Renal cortex interstitium (tissue), 11 donors: ENCODE results near the gene FKBP8. TPM values are rescaled to one million over a fixed set of nuclear protein-coding genes. Genes with fewer than 3 reads are reported as not detected.
A peak's percentile ranks its signal among the peaks of the same experiment; 100 is the strongest.

ENCODE experiments used
- DNase-seq, 11 donors: peaks; one replicate each; pipeline ENCODE4 v3.0.0-alpha.2; 2013; ENCODE audit warnings: low read depth in 9 of 11, low spot score in 4 of 11; ENCODE audit errors: extremely low read depth in 1 of 11
- polyA plus RNA-seq, 3 donors: library from polyadenylated mRNA; unstranded; fragments of 120-200 nt; gene quantifications; one replicate each; pipeline ENCODE4 v1.2.1, GENCODE V29; 2013; ENCODE audit not compliant: insufficient read length in 3 of 3

Gene FKBP8
- polyA plus RNA-seq, 3 donors = 133 to 212 (median 182) TPM

GRCh38 chr19:18499055-18499775 lies 44.2 kb downstream of the FKBP8 start:
- no peak for DNase-seq

GRCh38 chr19:18496980-18497256 lies 46.5 kb downstream of the FKBP8 start:
- no peak for DNase-seq

- no peak for DNase-seq
Measured at GRCh38 chr19:18496167-18496979, 47.0 kb downstream of the FKBP8 start.

- DNase-seq = no peak
Measured at GRCh38 chr19:18495204-18495911, 48.0 kb downstream of the FKBP8 start.

- no peak for DNase-seq
Measured at GRCh38 chr19:18494267-18494607, 49.1 kb downstream of the FKBP8 start.

GRCh38 chr19:18493440-18494266 lies 49.7 kb downstream of the FKBP8 start:
- DNase-seq = no peak

- no peak for DNase-seq
Measured at GRCh38 chr19:18491995-18492953, 51.1 kb downstream of the FKBP8 start.

GRCh38 chr19:18490728-18491127 lies 52.6 kb downstream of the FKBP8 start:
- no peak for DNase-seq

GRCh38 chr19:18489627-18490184 lies 53.7 kb downstream of the FKBP8 start:
- DNase-seq = no peak

GRCh38 chr19:18488838-18489626 lies 54.3 kb downstream of the FKBP8 start:
- DNase-seq = peak in 1 of 11 donors; percentile 30

GRCh38 chr19:18488403-18488723 lies 55.0 kb downstream of the FKBP8 start:
- no peak for DNase-seq

- no peak for DNase-seq
Measured at GRCh38 chr19:18487576-18488402, 55.6 kb downstream of the FKBP8 start.

GRCh38 chr19:18486746-18487145 lies 56.6 kb downstream of the FKBP8 start:
- DNase-seq = no peak

- no peak for DNase-seq
Measured at GRCh38 chr19:18484992-18485391, 58.4 kb downstream of the FKBP8 start.

- DNase-seq = no peak
Measured at GRCh38 chr19:18483119-18483890, 60.1 kb downstream of the FKBP8 start.
